ENCODE data around the gene LGR6.
"Not testable (repeated sequence)": the region's sequence is repeated elsewhere in the genome, so short reads cannot be mapped to it uniquely, and the experiment has no call there.

LGR6 gene

GRCh38 chr1:202176949-202177927 lies 16.4 kb upstream of the LGR6 start:
- DNase-seq = no peak

GRCh38 chr1:202179828-202180750 lies 13.5 kb upstream of the LGR6 start:
- DNase-seq = no peak

GRCh38 chr1:202180751-202181139 lies 12.9 kb upstream of the LGR6 start:
- not testable (repeated sequence) for DNase-seq

- no peak for DNase-seq
These were observed 12.0 kb upstream of the LGR6 start for GRCh38 chr1:202181586-202181985.

GRCh38 chr1:202182040-202182877 lies 11.3 kb upstream of the LGR6 start:
- no peak for DNase-seq

GRCh38 chr1:202184750-202185460 lies 8.7 kb upstream of the LGR6 start:
- peak; percentile 86 for DNase-seq

GRCh38 chr1:202186327-202186726 lies 7.3 kb upstream of the LGR6 start:
- no peak for DNase-seq

- no peak for DNase-seq
These were observed 6.4 kb upstream of the LGR6 start for GRCh38 chr1:202187041-202187671.

- DNase-seq = no peak
These were observed 5.7 kb upstream of the LGR6 start for GRCh38 chr1:202187697-202188407.

GRCh38 chr1:202189001-202189790 lies 4.4 kb upstream of the LGR6 start:
- peak; percentile 17 for DNase-seq

GRCh38 chr1:202189918-202190715 lies 3.5 kb upstream of the LGR6 start:
- no peak for DNase-seq

GRCh38 chr1:202191391-202191790 lies 2.2 kb upstream of the LGR6 start:
- DNase-seq = not testable (repeated sequence)

GRCh38 chr1:202192770-202193613 lies 607 bp upstream of the LGR6 start:
- DNase-seq = no peak

GRCh38 chr1:202194328-202194648 lies 689 bp downstream of the LGR6 start:
- DNase-seq = no peak

- no peak for DNase-seq
These were observed 4.2 kb downstream of the LGR6 start for GRCh38 chr1:202197653-202198365.

GRCh38 chr1:202198366-202198724 lies 4.7 kb downstream of the LGR6 start:
- DNase-seq = no peak

GRCh38 chr1:202199040-202199889 lies 5.7 kb downstream of the LGR6 start:
- no peak for DNase-seq

All from NCI-H2227 treated with DMSO at 0.1 percent for 48 hours (cell line).